GM12892 (cell line): ENCODE data around the gene C2CD3.
"Not testable (repeated sequence)": the region's sequence is repeated elsewhere in the genome, so short reads cannot be mapped to it uniquely, and the experiment has no call there.

Experiments
- POLR2A ChIP-seq: IDR thresholded peaks from 2 replicates; pipeline ENCODE4 v1.6.1; 2011; ENCODE audit warnings: low read depth, low read length, control low read depth
- POLR2AphosphoS5 ChIP-seq: IDR thresholded peaks from 2 replicates; pipeline ENCODE4 v1.6.1; 2011; ENCODE audit warnings: low read depth, low read length, control low read depth

- not testable (repeated sequence) for TF ChIP-seq POLR2A, POLR2AphosphoS5
Measured at GRCh38 chr11:74066663-74067062, 104.1 kb downstream of the C2CD3 start.
